K562 (cell line): ENCODE measurements around the gene GYS1. TPM values are rescaled to one million over a fixed set of nuclear protein-coding genes. Genes with fewer than 3 reads are reported as not detected.

Source experiments
- ATAC-seq: fragments of 200-7000 bp; cut with Tn5 transposase; 3 replicates; pipeline ENCODE4 v1.9.1; 2020; ENCODE audit warnings: moderate library complexity
- BruUV-seq: library from RNA; stranded (reverse); fragments of 400-500 nt; replicated peaks from 2 replicates; lab custom pipeline; 2021; lab: Mats Ljungman, UMichigan
- CTCF ChIA-PET: fragments of 300-600 bp; formaldehyde crosslinking; extraction: SDS; loops from one replicate; lab custom pipeline; 2021; ENCODE audit warnings: low intra/inter-chr PET ratio; lab: Yijun Ruan, JAX
- POLR2A ChIA-PET: fragments of 300-600, 350-650 bp; sonication (Branson Sonifier 250); formaldehyde crosslinking; extraction: SDS; loops from one replicate; lab custom pipeline; 2021; ENCODE audit warnings: antibody characterized with exemption, inconsistent platforms; lab: Yijun Ruan, JAX
- DNase-seq, 4 experiments: peaks; one replicate each; pipeline versions ENCODE4 v3.0.0 to v3.0.0-alpha.2; 2011 to 2018; ENCODE audit warnings: low spot score in 3 of 4, mixed read lengths in 3 of 4; ENCODE audit errors: extremely low read depth in 1 of 4
- FAIRE-seq: peaks from 2 replicates; lab custom pipeline; 2011; peaks lifted over from hg19 to GRCh38; lab: Jason Lieb, UNC
- H2AFZ ChIP-seq: 2 replicates; pipeline ENCODE4 v1.6.0; 2011; ENCODE audit warnings: low read depth, low read length, control low read depth, inconsistent platforms
- H3K27ac ChIP-seq: fragments of 200-600 bp; 3 replicates; pipeline ENCODE4 v1.8.0; 2011; ENCODE audit warnings: low read depth, mild to moderate bottlenecking, control low read depth, inconsistent platforms, low read length, moderate library complexity, mixed read lengths; ENCODE audit errors: extremely low read depth
- H3K27me3 ChIP-seq, 2 experiments: fragments of 300-600 bp in 1 of 2; 2 replicates in 1 of 2; 3 replicates in 1 of 2; pipeline versions ENCODE4 v1.6.0 to v1.8.0; 2011; ENCODE audit warnings: inconsistent platforms in 2 of 2, low read length in 2 of 2, mild to moderate bottlenecking in 1 of 2, mixed read lengths in 1 of 2, moderate library complexity in 1 of 2; ENCODE audit not compliant: control insufficient read depth in 2 of 2, insufficient read depth in 2 of 2
- H3K36me3 ChIP-seq: fragments of 300-600 bp; 3 replicates; pipeline ENCODE4 v1.8.0; 2011; ENCODE audit warnings: mild to moderate bottlenecking, low read length, inconsistent platforms; ENCODE audit not compliant: control insufficient read depth, insufficient read depth
- H3K4me1 ChIP-seq, 2 experiments: fragments of 200-600 bp in 1 of 2; replicated peaks in 1 of 2; 2 replicates in 1 of 2; 3 replicates in 1 of 2; pipeline versions ENCODE4 v1.5.1 to v1.8.0; 2011; ENCODE audit warnings: inconsistent platforms in 2 of 2, low read length in 2 of 2, mild to moderate bottlenecking in 1 of 2, mixed read lengths in 1 of 2, moderate library complexity in 1 of 2; ENCODE audit not compliant: control insufficient read depth in 2 of 2, insufficient read depth in 2 of 2
- H3K4me2 ChIP-seq: 2 replicates; pipeline ENCODE4 v1.6.1; 2011; ENCODE audit warnings: low read length, control low read depth, inconsistent platforms, mixed read lengths; ENCODE audit not compliant: insufficient read depth
- H3K4me3 ChIP-seq: fragments of 200-600 bp; sonication (generic), shearing (Covaris generic); 2 replicates; pipeline ENCODE4 v1.5.1; 2016; ENCODE audit warnings: control low read depth, inconsistent platforms
- H3K79me2 ChIP-seq: fragments of 200-600 bp; 3 replicates; pipeline ENCODE4 v1.8.0; 2011; ENCODE audit warnings: low read length, inconsistent platforms; ENCODE audit not compliant: control insufficient read depth, insufficient read depth
- H3K9ac ChIP-seq, 2 experiments: 2 replicates each; pipeline versions ENCODE4 v1.6.0 to v1.6.1; 2011; ENCODE audit warnings: low read depth in 2 of 2, low read length in 2 of 2, control low read depth in 1 of 2, inconsistent platforms in 1 of 2, mild to moderate bottlenecking in 1 of 2, mixed read lengths in 1 of 2; ENCODE audit not compliant: insufficient read depth in 1 of 2
- H3K9me1 ChIP-seq: one replicate; pipeline ENCODE4 v1.6.0; 2011; ENCODE audit warnings: inconsistent platforms, mild to moderate bottlenecking, low read length, moderate library complexity; ENCODE audit not compliant: control insufficient read depth, insufficient read depth
- H3K9me3 ChIP-seq: replicated peaks from 2 replicates; pipeline ENCODE4 v1.5.1; 2011; ENCODE audit warnings: low read depth, low read length, inconsistent platforms; ENCODE audit not compliant: control insufficient read depth, insufficient read depth
- H4K20me1 ChIP-seq: replicated peaks from 2 replicates; pipeline ENCODE4 v1.6.1; 2011; ENCODE audit warnings: low read length, inconsistent platforms, mixed read lengths; ENCODE audit not compliant: control insufficient read depth, insufficient read depth
- HCFC1 ChIP-seq: IDR thresholded peaks from 2 replicates; pipeline ENCODE4 v1.6.1; 2012; ENCODE audit warnings: low read depth, low read length, improper control_type of control experiment
- HDAC3 ChIP-seq: fragments of 450-650 bp; IDR thresholded peaks from 2 replicates; pipeline ENCODE4 v1.6.1; 2018; ENCODE audit warnings: borderline replicate concordance, mild to moderate bottlenecking, moderate library complexity; ENCODE audit not compliant: partially characterized antibody
- POLR2G ChIP-seq: fragments of 200-400 bp; formaldehyde crosslinking; IDR thresholded peaks from 2 replicates; pipeline ENCODE4 v1.6.1; 2017; ENCODE audit warnings: low read depth, mild to moderate bottlenecking, antibody characterized with exemption, low read length, moderate library complexity
- RBFOX2 ChIP-seq: fragments of 200-400 bp; formaldehyde crosslinking; IDR thresholded peaks from 2 replicates; pipeline ENCODE4 v1.6.1; 2017; ENCODE audit warnings: low read depth, mild to moderate bottlenecking, low read length, moderate library complexity
- ZNF121 ChIP-seq: sonication (generic); formaldehyde crosslinking; conservative IDR thresholded peaks from 2 replicates; pipeline ENCODE4 v1.8.0; 2022; ENCODE audit warnings: missing genetic modification reagents
- ZZZ3 ChIP-seq: fragments of 450-650 bp; IDR thresholded peaks from 2 replicates; pipeline ENCODE4 v1.6.1; 2016; ENCODE audit warnings: antibody characterized with exemption, mild to moderate bottlenecking, moderate library complexity
- WGBS: fragments of 100-300 bp; shearing (Covaris generic); methylation state at CpG from one replicate; pipeline ENCODE4 v1.1.6; 2016; ENCODE audit warnings: low coverage, mixed read lengths; ENCODE audit not compliant: insufficient coverage; ENCODE audit errors: missing lambda C conversion rate; 5-methylcytosine and 5-hydroxymethylcytosine counted together
- in situ Hi-C: fragments of 300-500 bp; cut with MboI; formaldehyde crosslinking; loops from 4 replicates; pipeline ENCODE4 v1.15.0; 2018; ENCODE audit warnings: inconsistent platforms, mixed read lengths
- intact Hi-C: fragments of 100-400 bp; cut with micrococcal nuclease; formaldehyde crosslinking; loops from 2 replicates; pipeline ENCODE4 v1.14.2; 2022
- polyA plus RNA-seq, 8 experiments: library from polyadenylated mRNA; depleted of rRNA in 4 of 8; stranded (reverse) in 5 of 8; unstranded in 3 of 8; fragments of >200 nt; fragmentation: Nextera tagmentation in 2 of 8; fragmentation: Illumina TruSeq in 1 of 8; extraction: Ambion mirVana in 2 of 8; extraction: Trizol in 1 of 8; gene quantifications; 2 replicates each; pipeline versions ENCODE4 v1.2.1 to v1.2.3, GENCODE V29; 2011 to 2014; ENCODE audit warnings: inconsistent platforms in 1 of 8, missing spikeins in 1 of 8
- total RNA-seq, 7 experiments: library from RNA; depleted of rRNA in 6 of 7; stranded (reverse); fragments of >200 nt in 6 of 7; fragmentation: Illumina TruSeq in 2 of 7; extraction: Trizol in 2 of 7; gene quantifications; 2 replicates each; pipeline versions ENCODE4 v1.2.1 to v1.2.3, GENCODE V29; 2011 to 2021; ENCODE audit warnings: low replicate concordance in 1 of 7

The GYS1 gene
- total and polyA plus RNA-seq, 9 of the 15 experiments (the other 6 are each of a cell fraction or from before 2014, with no cell fraction given) = 1.9 to 31.1 (median 15.2) TPM

DNA sequence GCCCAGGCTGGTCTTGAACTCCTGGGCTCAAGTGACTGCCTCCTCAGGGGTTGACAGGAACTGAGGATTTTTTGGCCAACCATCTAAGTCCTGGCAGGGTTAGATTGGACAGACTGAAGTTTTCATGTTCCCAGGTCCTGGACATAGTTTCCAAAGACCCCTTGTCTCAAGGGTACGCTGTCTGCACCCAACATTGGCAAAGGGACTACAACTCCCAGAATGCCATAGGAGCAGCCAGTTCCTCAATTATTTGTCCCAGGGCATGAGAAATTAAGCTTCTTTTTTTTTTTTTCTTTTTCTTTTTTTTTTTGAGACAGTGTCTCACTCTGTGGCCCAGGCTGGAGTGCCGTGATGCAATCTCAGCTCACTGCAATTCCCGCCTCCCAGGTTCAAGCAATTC is 6.9 kb downstream of the GYS1 start (continued):
- TF ChIP-seq ZNF121 (CRISPR knock-in tag) = no peak
- TF ChIP-seq RBFOX2 = no peak
- TF ChIP-seq HCFC1 = peak; percentile 60
- TF ChIP-seq HDAC3 = no peak

DNA sequence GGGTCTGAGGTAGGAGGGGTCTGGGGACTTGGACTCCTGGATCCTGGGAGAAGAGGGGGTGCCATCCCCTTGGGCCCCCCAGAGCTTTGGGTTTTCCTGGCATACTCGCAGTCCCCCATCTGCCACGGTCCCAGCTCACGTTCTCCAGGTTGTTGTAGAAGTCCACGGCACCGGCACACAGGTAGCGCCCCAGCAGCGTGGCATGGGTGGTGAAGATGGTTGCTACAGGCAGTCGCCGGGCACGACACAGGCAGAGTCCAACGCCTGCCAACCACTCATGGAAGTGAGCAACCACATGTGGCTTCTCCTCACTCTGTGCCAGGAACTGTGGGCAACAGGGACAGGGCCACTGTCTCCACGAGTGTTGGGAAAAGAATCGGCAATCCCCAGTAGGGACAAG is 7.4 kb downstream of the GYS1 start:
- Histone ChIP-seq H3K36me3 (peaks cover 67% of the 10 kb centered on the region), H3K4me3 (no peak overlapping the region), H3K4me2 (no peak overlapping the region), H3K9me1 (no peaks in the 10 kb centered on the region), H3K79me2 (peaks cover 6% of the 10 kb centered on the region; the same call in 1 of the 3 replicates), H2AFZ (no peak overlapping the region), H4K20me1 (no peaks in the 10 kb centered on the region), H3K27ac (no peak overlapping the region), H3K9ac (peak overlapping the region in 1 of 2 experiments; percentile 7; a peak in 1 of 4 replicates), H3K4me1 (peaks cover 0 to 7% of the 10 kb centered on the region in 2 experiments; a peak in 2 of 5 replicates), H3K9me3 (no peaks in the 10 kb centered on the region), H3K27me3 (no peaks in the 10 kb centered on the region)
- BruUV-seq = no TSS peak
- ChIA-PET CTCF (no interaction called here), POLR2A (interaction anchor here (1.1 to 1.5 kb wide), 2 partner anchors 8 to 112 kb away, joined by 4 to 5 read pairs; partner anchors contain the start of genes GYS1 and RUVBL2)
- TF ChIP-seq POLR2G (peak; percentile 38; the same call in 1 of the 2 replicates), ZZZ3 (no peak)
- DNase-seq (no peak), FAIRE-seq (no peak), ATAC-seq (no peak)
- intact Hi-C loops = no loop called here
- WGBS = 98% methylated on average over 11 of the region's 13 CpGs
- in situ Hi-C loops = no loop called here
